ENCODE measurements around the gene FAM8A1.

Gene FAM8A1

DNA sequence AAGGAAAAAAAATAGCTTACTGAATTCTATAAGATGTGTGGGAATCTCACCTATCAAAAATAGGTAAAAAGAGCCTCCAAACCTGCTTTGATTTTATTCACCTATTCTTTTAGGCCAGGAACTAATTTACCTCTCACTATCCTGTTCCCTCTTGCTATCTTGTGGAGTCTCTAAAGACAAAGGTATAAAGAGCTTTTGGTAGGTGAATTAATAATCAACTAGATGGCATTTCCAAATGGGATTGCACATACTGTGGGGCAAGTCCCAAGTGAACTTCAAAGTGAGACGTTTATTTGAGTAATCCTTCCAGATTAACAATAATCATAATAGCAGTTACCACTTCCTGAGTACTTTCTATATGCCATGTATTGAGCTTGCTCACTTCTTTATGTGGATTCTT, 2.8 kb downstream of the FAM8A1 start:
- DNase-seq = no peak

DNA sequence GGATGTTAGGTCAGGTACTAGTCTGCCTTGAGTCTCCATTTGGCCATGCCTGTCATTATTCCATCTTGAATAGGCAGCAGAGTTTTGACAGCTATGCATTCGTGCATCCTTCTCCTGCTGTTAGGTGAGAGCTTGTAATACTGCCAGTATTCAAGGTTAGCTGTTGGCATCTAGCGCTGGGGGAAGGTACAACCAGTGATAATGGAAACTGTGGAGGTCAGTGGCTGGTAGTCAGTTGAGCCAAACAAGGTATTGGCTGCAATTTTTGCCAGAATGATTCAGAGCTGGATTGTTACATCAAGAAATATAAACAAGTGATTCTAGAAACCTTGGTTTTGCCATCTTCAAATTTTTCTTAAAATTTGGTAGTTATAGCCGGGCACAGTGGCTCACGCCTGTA, 6.5 kb downstream of the FAM8A1 start:
- DNase-seq = no peak

DNA sequence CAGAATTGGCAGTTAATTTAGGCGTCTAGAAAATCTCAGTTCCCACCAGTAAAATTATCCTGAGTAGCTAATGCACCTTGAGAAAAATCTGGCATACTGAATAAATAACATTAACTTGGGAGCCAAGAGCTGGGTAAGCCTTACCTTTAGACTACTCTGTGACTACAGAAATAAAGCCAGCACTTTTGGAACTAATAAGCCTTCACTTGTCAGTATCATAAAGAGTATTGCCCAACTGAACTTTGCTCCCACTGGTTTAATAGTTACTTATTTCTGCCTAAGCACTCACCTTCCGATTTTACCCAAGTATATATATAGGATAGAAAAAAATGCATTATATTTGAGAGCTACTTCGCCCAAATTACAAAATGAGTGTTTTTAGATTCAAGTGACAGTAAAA, 10.7 kb downstream of the FAM8A1 start:
- no peak for DNase-seq

DNA sequence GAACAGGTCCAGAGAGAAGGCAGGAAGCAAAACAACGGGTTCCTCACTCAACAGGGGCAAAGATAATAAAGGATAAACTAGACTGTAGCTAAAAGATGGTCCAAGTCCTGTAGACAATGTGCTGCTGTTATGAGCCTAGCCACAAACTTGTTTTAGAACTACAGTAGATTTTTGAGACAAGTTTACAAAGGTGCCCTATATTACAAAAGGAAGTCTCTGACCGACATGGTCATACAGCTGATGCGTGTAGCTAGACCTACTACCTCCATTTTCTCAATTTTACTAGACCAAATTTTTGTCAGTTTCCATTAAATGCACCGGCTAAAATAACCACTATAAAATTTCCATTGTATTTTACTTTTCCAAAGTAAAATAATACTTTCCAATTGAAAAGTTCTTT, 11.9 kb downstream of the FAM8A1 start:
- no peak for DNase-seq

DNA sequence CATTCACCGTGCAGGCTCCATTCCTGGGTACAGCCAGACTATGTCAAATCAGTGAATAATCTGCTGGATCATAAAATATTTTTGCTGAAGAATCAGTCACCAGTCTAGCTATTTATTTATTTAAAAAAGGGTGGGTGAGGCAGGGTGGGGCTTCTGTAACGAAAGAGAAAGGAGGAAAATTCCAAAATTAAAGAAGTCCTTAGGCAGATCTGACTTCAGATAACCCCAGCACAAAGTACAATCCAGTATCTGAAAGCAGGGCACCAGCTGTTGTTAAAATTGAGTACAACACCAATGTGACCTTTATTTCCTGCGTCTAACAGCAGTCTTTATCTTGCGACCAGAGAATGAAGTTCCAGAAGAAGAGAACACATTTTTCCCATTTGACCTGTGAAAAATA, 15.7 kb downstream of the FAM8A1 start:
- DNase-seq = no peak

DNA sequence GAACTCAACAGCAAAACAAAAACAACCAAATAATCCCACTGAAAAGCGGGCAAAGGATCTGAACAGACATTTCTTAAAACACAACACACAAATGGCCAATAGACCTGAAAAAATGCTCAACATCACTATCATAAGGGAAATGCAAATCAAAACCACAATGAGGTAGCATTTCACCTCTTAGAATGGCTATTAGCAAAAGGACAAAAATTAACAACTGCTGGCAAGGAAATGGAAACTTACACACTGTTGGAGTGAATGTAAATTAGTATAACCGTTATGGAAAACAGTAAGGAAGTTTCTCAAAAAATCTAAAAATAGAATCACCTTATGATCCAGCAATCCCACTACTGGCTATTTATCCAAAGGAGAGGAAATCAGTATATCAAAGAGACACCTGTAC, 20.9 kb downstream of the FAM8A1 start:
- DNase-seq = no peak

DNA sequence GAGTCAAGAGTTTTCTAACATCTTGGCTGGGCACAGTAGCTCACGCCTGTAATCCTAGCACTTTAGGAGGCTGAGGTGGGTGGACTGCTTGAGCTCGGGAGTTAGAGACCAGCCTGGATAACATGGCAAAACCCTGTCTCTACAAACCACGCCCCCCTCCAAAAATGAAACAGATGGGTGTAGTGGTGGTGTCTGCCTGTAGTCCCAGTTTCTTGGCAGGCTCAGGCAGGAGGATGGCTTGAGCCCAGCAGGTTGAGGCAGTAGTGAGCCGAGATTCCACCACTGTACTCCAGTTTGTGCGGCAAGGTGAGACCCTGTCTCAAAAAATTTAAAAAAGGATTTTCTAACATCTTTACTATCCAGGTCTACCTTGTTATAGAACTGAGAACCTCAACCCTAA, 22.0 kb downstream of the FAM8A1 start:
- no peak for DNase-seq

DNA sequence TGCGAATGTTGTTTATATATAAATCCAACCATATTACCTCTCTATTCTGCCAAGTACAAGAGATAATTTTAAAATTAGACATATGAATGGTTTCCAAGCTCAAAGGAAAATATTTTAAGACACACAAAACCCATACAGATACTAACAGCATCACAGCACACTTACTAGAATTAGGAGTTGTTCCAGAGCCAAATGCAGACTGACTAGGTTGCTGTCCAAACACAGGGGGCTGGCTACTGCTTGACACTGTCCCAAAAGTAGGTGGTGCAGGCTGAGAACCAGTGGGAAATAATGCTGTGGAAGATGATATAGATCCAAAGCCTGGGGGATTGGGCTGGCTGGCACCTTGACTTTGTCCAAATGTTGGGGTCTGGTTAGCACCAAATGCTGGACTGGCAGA, 24.3 kb downstream of the FAM8A1 start:
- DNase-seq = no peak

DNA sequence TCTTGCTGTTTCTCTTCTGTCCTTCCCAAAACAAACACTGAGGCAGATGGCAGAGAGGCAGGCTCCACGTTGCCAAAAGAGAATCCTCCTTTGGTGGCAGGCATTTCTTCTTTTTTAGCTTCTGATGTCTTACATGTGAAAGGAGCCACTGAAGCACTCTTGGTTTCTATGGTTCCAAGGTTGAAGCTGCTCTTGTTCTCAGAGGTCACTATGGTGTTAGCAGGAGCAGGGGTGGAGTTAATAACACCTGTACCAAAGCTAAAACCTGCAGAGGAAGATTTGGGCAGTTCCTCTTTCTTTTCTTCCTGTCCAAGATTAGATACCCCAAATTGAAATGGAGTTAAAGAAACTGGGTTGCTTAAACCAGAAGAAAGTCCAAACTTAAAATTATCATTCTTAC, 28.8 kb downstream of the FAM8A1 start:
- no peak for DNase-seq

DNA sequence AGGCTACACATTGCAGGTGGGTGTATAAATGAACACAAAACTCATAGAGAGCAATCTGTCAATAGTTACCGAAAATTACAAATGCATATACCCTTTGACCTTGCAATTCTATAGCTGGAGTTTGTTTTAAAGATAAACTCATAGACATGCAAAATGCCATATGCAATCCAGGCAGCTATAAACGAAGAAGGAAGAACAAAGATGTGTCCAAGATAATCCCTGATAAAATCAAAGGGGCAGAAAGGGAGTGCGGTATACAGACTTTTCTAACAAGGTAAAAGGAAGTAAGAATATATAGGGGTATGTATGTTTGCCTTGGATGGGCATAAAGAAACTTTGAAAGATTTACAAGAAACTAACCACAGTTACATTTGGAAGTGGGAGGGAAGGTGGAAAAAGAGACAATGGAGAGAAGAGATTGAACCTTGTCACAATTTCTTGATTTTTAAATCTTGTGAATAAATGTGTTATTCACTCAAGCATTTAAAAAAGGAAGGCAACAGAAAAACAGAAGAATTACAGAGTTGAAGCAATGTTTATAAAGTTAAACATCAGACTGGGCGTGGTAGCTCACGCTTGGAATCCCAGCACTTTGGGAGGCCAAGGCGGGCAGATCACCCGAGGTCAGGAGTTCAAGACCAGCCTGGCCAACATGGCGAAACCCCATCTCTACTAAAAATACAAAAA, 29.9 kb downstream of the FAM8A1 start:
- DNase-seq = no peak

DNA sequence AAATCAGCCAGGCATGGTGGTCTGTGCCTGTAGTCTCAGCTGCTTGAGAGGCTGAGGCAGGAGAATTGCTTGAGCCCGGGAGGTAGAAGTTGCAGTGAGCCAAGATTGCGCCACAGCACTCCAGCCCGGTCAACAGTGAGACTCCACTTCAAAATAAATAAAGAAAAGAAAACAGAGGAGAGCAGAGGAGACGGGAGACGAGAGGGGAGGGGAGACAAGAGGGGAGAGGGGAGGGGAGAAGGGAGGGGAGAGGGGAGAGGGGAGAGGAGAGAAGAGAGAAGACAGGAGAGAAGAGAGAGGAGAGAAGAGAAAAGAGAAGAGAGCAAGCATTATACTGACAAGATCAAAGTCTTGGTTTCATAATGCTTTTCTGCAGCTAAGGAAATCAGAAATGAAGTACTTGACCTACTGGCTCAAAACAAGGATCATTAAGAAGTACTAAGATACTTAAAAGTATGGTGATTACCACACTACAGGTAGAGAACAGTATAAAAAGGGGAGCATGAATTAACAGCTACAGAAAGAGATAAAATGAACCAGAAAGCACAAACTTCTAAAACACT, 30.5 kb downstream of the FAM8A1 start:
- no peak for DNase-seq

DNA sequence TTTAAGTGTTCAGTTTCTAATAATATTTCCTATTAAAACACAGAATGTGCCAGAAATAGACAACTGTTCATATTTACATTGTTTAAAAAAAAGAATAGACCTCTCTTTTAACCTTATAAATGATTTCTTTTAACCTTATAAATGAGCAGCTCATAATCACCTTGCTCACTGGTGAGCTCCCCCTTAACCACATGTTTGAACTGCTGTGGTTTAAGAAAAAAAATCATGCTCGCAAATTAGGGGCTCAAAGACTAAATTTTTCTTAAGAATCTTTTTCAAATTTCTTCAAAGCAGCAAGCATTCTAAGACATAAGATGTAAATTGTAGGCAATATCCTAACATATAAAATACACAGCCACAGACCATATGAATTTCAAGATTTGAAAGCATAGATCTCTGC, 32.8 kb downstream of the FAM8A1 start:
- no peak for DNase-seq

DNA sequence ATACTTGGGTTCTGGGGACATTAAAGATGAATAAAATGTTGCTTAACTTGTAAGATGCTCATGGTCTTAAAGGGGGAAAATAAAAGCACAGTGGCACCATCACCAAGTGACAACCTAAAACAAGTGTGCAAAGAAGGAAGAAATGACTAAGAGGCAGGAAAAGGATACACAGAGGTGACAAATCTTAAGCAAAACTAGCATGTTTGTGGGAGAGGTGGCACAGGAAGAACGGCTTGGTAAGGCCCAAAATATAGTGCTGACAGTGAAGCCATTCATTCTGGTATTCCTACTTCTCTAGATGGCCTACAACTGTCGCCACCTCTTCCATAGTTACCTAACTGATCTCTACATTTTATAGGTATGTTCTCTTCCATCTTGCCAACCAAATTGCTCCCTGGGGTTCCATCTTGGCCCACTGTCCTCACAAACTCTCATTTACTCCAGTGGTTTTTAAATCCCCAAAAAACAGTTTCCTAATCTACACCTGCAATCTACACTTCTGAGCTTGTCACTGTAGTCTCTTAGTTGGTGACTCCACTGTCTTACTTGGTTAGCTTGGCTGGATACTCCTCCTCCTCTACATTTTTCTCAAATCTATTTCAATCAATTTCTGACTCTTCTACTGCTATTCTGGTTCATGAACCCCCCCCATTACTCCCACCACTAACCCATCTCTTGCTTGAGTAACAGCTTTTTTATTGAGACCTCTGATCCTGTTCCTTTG, 33.5 kb downstream of the FAM8A1 start:
- DNase-seq = no peak

DNA sequence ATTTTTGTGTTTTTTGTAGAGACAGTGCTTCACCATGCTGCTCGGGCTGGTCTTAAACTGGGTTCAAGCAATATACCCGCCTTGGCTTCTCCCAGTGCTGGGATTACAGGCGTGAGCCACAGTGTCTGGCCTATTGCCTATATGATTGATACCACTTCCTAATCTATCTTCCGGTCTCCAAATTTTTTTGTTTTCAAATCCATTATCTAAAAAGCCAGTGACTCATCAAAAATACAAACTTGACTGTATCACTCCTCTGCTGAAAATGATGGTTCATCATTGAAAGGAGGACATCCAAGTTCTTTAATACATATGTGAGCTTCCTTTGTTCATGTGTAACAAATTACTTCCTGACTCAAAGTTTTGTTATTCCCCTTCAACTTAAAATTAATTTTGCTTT, 35.5 kb downstream of the FAM8A1 start:
- no peak for DNase-seq

DNA sequence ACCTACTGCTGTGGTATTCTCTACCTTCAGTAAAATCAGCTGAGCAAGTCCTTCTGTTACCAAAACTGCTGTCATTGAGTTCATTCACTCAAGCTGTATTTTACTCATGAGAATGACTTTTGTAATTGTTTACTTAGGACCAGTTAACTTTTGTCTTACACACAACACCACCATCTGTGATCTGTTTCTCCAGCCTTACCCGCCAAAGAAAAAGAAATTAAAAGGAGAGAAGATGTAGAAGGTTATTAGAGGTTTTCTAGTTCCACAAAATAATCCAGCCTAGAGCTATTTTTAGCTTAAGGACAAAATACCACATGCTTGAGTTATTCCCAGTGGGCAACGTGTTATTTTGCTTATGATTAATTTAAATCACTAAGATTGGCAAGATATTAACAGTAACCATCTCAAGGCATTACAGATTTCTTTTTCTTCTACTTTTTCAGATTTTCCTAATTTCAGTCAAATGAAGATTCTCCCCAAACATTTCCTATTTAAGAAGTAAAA, 38.2 kb downstream of the FAM8A1 start:
- DNase-seq = no peak

DNA sequence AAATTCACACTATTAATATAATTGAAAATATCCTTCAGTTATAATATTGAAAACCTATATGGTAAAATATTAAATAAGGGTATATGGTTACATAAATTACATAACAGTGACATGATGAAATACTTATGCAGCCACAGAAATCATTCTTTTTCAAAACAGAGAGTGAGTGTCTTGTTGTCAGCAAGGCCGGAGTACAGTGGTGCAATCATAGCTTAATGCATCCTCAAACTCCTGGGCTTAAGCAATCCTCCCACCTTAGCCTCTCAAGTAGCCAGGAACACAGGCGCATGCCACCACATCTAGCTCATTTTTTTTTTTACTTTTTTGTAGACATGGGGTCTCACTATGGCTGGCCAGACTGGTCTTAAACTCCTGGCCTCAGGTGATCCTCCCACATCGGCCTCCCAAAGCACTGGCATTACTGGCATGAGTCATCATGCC, 40.4 kb downstream of the FAM8A1 start:
- DNase-seq = no peak

DNA sequence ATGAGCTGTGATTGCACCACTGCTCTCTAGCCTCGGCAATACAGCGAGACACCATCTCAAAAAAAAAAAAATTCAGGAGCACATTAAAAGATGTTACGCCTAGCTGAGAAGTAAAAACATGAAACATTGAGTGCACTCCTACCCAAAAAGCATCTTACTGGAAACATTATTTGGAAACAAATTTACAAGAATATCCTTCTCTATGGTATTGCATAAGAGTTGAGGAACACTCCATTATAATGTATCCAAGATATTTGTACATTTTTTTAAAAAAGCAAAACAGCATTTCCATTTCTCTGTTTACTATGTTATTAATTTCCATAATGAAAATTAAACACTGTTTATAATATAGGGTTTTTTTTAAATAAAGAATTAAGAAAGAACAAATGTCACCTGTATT, 48.6 kb downstream of the FAM8A1 start:
- no peak for DNase-seq

DNA sequence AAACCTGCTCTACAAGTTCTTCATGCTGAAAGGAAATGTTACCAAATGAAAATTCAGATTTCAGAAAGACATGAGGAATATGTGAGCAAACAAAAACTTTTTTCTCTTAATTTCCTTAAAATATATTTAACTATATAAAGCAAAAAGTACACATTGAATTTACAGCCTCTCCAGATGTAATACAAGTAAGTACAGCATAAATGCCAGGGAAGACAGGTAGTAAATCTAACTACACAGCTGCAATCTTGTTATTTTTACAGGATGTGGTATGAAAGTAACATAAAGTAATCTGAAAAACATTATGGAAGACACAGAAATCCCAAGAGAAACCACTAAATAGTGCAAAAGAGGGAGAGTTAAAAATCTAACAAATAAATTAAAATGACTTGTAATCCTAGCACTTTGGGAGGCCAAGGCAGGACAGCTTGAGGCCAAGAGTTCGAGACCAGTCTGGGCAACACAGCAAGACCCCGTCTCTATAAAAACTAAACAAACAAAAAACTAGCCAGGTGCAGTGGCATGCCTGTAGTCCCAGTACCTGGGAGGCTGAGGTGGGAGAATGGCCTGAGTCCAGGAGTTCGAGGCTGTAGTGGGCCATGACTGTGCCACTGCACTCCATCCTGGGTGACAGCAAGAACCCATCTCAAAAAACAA, 50.7 kb downstream of the FAM8A1 start:
- DNase-seq = no peak

DNA sequence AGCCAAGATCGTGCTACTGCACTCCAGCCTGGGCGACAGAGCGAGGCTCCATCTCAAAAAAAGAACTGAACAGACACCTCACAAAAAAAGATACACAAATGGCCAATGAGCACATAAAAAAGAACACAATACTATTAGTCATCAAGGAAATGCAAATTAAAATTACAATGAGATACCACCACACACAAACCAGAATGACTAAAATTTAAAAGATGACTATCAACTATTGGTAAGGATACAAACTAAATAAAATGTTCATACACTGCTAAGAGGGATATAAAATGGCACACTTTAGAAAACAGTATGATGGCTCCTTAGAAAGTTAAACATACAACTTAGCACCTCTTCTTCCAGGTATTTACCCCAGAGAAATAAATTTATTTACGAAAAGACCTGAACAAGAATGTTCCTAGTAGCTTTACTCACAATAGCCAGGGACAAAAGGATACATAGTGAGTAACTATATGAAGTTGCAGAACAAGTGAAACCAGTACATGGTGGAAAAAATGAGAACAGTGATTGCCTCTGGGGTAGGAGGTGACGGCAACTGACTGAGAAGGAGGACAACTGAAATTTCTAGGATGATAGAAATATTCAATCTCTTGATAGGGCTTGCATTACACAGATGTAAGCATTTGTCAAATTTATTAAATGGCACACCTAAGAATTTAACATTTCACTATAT, 53.2 kb downstream of the FAM8A1 start:
- DNase-seq = no peak

DNA sequence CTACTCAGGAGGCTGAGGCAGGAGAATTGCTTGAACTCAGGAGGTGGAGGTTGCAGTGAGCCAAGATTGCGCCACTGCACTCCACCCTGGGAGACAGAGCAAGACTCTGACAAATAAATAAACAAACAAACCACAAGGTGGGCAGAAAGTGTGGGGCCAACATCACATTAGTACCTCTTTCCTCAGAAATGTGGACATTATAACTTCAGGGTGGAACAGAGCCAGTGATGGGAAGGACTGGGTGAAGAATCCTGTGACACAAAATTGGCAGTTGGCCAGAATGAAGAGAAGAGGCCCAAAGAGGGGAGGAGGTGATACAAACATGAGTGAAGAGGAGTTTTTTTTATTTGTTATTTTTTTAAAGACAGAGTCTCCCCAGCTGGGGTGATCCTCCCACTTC, 56.0 kb downstream of the FAM8A1 start:
- no peak for DNase-seq

DNA sequence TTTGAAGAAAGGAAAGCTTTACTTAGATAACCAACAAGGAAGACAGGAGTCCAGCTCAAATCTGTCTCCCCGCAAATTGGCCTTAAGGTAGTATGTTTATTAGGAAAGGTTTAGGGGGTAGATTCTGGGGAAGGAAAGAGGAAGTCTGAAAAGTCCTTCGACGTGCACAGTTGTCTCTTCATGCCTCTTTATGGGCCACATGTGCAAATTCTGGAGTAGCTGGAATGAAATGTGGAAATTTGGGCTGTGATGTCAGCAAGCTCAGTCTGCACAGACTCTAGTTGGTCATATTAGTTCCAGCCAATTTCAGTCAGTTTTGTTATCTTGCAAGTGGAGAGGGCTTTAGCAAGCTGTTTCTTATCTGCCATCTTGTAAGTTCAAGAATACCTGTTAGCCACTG, 56.5 kb downstream of the FAM8A1 start:
- no peak for DNase-seq
